HEK293T (cell line): Measurements from ENCODE around the gene TTC28.

Source experiments
- ELF4 ChIP-seq: fragments of 450-650 bp; IDR thresholded peaks from 2 replicates; pipeline ENCODE4 v1.6.1; 2017; ENCODE audit warnings: antibody characterized with exemption
- FOXM1 ChIP-seq: fragments of 450-650 bp; IDR thresholded peaks from 2 replicates; pipeline ENCODE4 v1.6.1; 2017; ENCODE audit warnings: mild to moderate bottlenecking, borderline replicate concordance
- HDGF ChIP-seq: fragments of 450-650 bp; IDR thresholded peaks from 2 replicates; pipeline ENCODE4 v1.6.1; 2017; ENCODE audit warnings: antibody characterized with exemption, borderline replicate concordance
- SP1 ChIP-seq: fragments of 450-650 bp; IDR thresholded peaks from 2 replicates; pipeline ENCODE4 v1.6.1; 2017
- ZNF384 ChIP-seq: fragments of 450-650 bp; IDR thresholded peaks from 2 replicates; pipeline ENCODE4 v1.6.1; 2016

- TF ChIP-seq ZNF384 (no peak), ELF4 (no peak), SP1 (no peak), FOXM1 (no peak), HDGF (no peak)
Observed at GRCh38 chr22:28128827-28129226, 550.8 kb downstream of the TTC28 start.
